Type B pancreatic cell (in vitro differentiated cells): Measurements from ENCODE around the gene ST6GALNAC3. TPM values are rescaled to one million over a fixed set of nuclear protein-coding genes. Genes with fewer than 3 reads are reported as not detected.

Experiments
- DNase-seq: peaks from one replicate; pipeline ENCODE4 v3.0.0; 2021; ENCODE audit warnings: mixed read lengths; ENCODE audit not compliant: unreplicated experiment; ENCODE audit errors: extremely low spot score
- H3K27ac Mint-ChIP-seq: 2 replicates; pipeline ENCODE4 v1.8.0; 2021; ENCODE audit warnings: mild to moderate bottlenecking, mixed read lengths
- H3K27me3 Mint-ChIP-seq: 2 replicates; pipeline ENCODE4 v1.8.0; 2021; ENCODE audit warnings: mixed read lengths
- H3K36me3 Mint-ChIP-seq: 2 replicates; pipeline ENCODE4 v1.8.0; 2021; ENCODE audit warnings: mixed read lengths
- H3K4me1 Mint-ChIP-seq: one replicate; pipeline ENCODE4 v1.8.0; 2021; ENCODE audit warnings: mixed read lengths; ENCODE audit not compliant: unreplicated experiment
- H3K4me3 Mint-ChIP-seq: 2 replicates; pipeline ENCODE4 v1.8.0; 2021; ENCODE audit warnings: mild to moderate bottlenecking, mixed read lengths
- H3K9me3 Mint-ChIP-seq: 2 replicates; pipeline ENCODE4 v1.8.0; 2021; ENCODE audit warnings: mixed read lengths
- CTCF ChIP-seq: fragments of 200-600 bp; sonication (generic); conservative IDR thresholded peaks from 2 replicates; pipeline ENCODE4 v1.5.0; 2021; ENCODE audit warnings: antibody characterized with exemption, mild to moderate bottlenecking
- total RNA-seq: library from RNA; stranded (reverse); gene quantifications from 2 replicates; pipeline ENCODE4 v1.2.1, GENCODE V29; 2021; ENCODE audit warnings: low replicate concordance

Gene ST6GALNAC3
- total RNA-seq, 1 donor from 2014 or later: 24.7 TPM

- no peaks in the 10 kb centered on the region for H3K9me3 Mint-ChIP-seq
- TF ChIP-seq CTCF: no peak
- H3K27me3 Mint-ChIP-seq: peaks cover 7% of the 10 kb centered on the region
- no peak for DNase-seq
- H3K4me3 Mint-ChIP-seq: no peak overlapping the region
- H3K27ac Mint-ChIP-seq: no peak overlapping the region
- H3K4me1 Mint-ChIP-seq: peaks cover 73% of the 10 kb centered on the region
- H3K36me3 Mint-ChIP-seq: no peaks in the 10 kb centered on the region
Measured at GRCh38 chr1:76082062-76082461, 7.5 kb downstream of the ST6GALNAC3 start.

- Mint-ChIP-seq H3K4me3 (peak overlapping the region; percentile 6), H3K27me3 (no peaks in the 10 kb centered on the region), H3K9me3 (no peaks in the 10 kb centered on the region), H3K4me1 (peaks cover 69% of the 10 kb centered on the region), H3K36me3 (no peaks in the 10 kb centered on the region), H3K27ac (no peak overlapping the region)
- no peak for TF ChIP-seq CTCF
- no peak for DNase-seq
Measured at GRCh38 chr1:76083189-76083588, 8.6 kb downstream of the ST6GALNAC3 start.

- H3K27ac Mint-ChIP-seq: no peak overlapping the region
Measured at GRCh38 chr1:76084029-76084627, 9.6 kb downstream of the ST6GALNAC3 start.

GRCh38 chr1:76084685-76085084 lies 10.1 kb downstream of the ST6GALNAC3 start:
- Mint-ChIP-seq H3K4me3 (no peak overlapping the region), H3K27me3 (no peaks in the 10 kb centered on the region), H3K27ac (no peak overlapping the region), H3K9me3 (no peaks in the 10 kb centered on the region), H3K4me1 (peaks cover 66% of the 10 kb centered on the region), H3K36me3 (no peaks in the 10 kb centered on the region)
- DNase-seq: no peak
- TF ChIP-seq CTCF: no peak

More at GRCh38 chr1:76084029-76084627, 9.6 kb downstream of the ST6GALNAC3 start:
- Mint-ChIP-seq H3K9me3 (no peaks in the 10 kb centered on the region), H3K27me3 (no peaks in the 10 kb centered on the region), H3K4me1 (peaks cover 69% of the 10 kb centered on the region), H3K36me3 (no peaks in the 10 kb centered on the region), H3K4me3 (no peak overlapping the region)
- DNase-seq: no peak
- TF ChIP-seq CTCF: no peak

GRCh38 chr1:76086109-76086508 lies 11.6 kb downstream of the ST6GALNAC3 start:
- Mint-ChIP-seq H3K9me3 (no peaks in the 10 kb centered on the region), H3K4me3 (no peak overlapping the region)
- TF ChIP-seq CTCF: no peak

More at GRCh38 chr1:76086109-76086508, 11.6 kb downstream of the ST6GALNAC3 start:
- Mint-ChIP-seq H3K27me3 (no peaks in the 10 kb centered on the region), H3K4me1 (peaks cover 58% of the 10 kb centered on the region), H3K27ac (no peak overlapping the region), H3K36me3 (no peaks in the 10 kb centered on the region)
- no peak for DNase-seq
